IPS-NIHi11 (cell line): ENCODE data around the gene PCSK6.

ENCODE experiments used
- DNase-seq: peaks from one replicate; pipeline ENCODE4 v3.0.0; 2012; ENCODE audit warnings: mixed read lengths, low spot score

The PCSK6 gene

DNA sequence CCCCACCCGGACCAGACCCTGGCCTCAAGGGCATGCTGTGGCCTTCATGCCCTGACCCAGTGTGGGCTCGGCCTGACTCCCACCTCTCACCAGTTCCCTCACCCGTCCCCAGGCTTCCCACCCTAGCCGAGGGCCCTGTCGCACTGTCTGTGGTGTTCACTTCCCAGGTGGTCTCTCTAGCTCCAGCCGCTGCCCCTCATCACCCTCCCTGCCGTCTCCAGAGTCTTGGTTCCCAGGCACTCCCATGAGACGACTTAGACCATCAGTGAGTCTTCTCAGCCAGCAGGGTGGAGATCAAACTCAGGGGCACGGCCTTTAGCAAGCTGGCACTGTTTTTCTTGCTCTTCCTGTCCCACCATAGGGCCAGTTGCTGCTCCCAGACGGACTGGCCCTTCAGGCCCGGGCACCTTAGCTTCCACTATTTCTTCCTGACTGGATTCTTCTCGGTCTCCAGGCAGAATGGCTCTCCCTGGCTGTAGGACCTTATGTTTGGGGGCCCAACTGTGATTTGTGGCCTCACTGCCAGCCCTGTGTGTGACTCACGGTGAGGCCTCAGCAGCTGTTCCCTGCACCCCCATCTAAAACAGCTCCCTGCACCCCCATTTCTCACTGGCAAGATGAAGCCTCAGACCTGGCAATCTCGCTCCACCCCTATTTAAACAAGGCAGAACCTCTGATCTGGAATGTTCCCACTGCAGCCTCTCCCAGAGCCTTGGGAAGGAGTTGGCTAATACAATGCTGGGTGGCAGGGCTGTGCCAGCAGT is 9.4 kb upstream of the PCSK6 start:
- DNase-seq = no peak

DNA sequence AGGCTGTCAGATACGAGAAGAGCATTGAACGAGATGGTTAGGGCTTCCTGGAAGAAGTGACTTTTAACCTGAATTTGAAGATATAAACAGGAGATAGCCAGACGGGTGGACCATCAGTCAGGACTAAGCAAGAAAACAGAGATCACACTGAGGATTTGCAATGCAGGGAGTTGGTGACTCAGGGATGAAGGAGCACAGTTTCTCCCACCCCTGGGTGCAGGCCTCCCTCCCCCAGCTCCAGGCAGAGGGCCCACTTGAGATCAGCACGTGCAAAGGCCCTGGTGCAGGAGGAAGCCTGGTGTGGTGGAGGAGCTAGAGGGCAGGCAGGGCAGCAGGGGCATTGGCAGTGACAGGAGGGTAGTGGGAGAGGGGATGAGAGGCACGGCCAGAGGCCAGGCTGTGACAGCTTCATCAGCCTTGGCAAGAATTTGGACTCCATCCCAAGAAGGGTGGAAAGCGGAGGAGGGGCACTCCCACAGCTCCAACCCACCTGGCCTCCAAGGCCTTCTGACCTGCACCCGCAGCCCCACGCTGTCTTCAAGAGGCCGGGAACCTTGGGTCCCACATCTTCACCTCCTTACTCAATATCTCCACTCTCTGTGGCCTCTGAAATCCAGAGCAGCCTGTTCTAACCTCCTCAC is 8.7 kb upstream of the PCSK6 start:
- no peak for DNase-seq

DNA sequence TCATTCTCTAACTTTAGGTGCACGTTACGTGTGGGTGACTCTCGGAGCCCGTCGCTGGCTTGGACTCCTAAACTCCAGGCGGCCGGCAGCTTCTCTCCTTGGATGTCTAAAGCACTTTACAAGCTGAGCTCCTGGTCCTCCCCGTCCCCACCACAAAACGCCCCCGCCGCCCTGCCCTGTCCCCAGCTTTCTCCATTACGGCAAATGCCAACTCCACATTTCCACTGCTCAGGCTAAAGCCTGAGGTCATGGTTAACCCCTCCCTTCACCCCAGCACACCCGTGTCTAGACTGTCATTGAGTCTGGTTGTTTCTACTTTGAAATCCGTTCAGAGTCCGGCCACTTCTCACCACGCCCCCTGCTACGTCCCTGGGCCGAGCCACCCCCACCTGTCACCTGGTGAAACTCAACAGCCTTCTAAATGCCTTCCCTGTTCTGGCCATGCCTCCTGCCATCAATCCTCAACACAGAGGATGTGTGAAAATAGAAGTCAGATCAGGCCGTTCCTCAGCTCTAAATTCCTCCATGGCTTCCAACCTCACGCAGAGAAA is 8.1 kb upstream of the PCSK6 start:
- DNase-seq = no peak

DNA sequence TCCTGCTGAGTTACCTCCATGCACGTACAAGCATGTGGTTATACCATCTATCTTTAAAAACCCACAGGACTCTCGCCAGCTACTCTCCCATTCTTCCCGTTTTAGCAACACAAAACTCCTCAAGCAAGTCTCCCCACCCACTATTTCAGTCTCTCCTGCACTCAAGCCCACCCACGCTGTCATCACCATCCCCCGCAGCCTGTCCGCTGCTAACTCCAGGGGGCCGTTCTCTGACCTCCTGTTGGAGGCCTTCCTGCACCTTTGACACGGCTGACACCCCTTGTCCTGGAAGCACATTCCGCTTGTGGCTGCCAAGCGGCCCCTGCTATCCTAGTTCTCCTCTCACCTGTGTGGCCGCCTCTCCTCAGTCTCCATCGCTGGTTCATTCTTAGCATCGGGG is 7.5 kb upstream of the PCSK6 start:
- no peak for DNase-seq

DNA sequence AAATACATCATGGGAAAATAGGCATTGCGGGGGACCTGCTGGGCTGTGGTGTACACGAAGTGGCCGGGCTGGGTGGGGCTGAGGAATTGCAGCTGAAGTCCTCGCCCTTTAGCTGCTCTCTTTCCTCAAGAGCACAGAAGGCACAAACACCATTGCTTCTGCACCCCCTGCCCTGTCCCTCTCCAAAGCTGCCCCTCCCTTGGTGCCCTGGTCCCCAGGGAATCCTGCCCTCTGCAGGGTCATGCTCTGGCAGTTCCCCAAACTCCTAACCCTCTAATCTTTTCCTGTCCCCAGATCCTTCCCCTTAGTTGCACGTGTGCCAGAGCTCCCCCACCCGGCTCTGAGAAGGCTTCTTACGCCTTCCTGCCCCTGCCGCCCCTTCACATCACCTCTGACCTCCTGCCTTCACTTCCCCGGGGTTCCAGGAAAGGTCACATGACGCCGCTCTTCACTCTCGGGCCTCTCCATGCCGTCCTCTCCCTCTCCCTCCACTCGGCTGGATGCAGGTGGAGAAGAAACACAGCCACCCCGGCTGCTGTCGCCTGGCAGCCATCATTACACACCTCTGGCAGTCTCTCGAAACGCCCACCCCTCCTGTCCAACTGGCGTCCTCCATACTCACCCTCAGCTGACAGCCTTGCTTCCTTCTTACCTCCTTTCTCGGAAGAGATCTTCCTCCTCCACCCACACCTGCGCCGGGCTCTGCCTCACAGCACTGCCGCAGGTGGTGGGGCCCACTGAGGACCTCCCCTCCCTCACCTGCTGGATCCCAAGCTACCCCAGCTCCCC is 6.9 kb upstream of the PCSK6 start:
- DNase-seq = no peak

DNA sequence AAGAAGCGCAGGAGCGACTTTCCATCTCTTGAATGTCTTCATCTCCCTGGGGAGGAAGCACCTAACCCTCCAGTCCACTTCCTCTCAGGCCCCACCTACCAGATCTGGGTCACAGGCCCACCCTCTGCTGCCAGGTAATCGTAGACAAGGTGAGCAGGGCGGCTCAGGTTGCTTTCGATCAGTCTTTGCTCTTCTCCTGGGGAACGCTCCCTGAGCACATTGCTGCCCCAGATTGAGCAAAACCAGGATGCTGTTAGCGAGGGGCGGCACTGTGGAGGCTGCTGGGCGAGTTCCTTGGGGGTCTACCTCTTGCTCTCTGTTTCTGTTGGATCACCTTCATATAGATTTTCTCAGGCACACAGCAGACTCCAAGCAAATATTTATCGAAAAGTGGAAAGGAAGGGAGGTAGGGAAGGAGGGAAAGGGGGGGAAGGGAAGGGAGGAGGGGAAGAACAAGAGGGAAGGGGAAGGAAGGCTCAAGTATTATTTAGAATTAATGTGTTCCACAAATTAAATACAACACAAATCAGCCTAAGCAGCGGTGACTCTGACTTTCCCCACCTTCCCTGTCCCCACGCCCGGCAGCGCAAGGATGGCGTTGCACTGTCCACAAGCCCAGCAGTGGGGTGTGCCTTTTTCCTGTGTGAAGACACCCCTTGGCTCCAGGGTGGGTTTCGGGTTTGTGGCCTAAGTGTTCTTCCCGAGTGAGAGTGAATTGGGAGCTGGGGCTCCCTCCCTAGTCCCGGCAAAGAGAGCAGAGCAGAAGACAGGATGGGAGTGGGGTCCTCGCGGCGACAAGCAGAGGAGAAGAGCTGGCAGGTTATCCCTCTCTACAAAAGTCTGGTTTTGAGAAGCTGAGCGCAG is 6.1 kb upstream of the PCSK6 start:
- no peak for DNase-seq

DNA sequence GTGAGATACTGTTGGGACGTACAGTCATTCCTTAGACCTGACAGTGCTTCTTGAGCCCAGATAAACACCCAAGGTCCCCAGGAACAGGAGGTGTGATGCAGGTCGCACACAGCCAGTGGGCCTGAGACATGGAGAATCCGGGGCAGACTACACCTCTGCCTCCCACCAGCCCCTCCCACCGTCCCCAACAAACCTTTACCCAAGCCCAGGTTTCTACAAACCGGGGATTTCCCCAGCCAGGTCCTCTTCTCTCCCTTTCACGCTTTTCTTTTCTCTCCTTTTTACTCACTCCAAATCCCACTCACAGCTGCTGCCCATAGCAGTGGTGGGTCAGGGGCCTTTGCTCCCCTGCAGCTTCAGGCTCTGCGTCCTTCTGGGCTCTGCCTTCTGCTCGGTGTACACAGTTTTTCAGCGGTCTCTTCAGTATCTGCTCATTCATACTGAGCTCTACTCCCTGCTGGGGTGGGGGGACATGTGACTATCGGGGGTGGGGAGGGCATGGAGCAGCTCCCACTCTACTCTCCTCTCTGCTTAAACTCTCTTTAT is 4.8 kb upstream of the PCSK6 start:
- no peak for DNase-seq

DNA sequence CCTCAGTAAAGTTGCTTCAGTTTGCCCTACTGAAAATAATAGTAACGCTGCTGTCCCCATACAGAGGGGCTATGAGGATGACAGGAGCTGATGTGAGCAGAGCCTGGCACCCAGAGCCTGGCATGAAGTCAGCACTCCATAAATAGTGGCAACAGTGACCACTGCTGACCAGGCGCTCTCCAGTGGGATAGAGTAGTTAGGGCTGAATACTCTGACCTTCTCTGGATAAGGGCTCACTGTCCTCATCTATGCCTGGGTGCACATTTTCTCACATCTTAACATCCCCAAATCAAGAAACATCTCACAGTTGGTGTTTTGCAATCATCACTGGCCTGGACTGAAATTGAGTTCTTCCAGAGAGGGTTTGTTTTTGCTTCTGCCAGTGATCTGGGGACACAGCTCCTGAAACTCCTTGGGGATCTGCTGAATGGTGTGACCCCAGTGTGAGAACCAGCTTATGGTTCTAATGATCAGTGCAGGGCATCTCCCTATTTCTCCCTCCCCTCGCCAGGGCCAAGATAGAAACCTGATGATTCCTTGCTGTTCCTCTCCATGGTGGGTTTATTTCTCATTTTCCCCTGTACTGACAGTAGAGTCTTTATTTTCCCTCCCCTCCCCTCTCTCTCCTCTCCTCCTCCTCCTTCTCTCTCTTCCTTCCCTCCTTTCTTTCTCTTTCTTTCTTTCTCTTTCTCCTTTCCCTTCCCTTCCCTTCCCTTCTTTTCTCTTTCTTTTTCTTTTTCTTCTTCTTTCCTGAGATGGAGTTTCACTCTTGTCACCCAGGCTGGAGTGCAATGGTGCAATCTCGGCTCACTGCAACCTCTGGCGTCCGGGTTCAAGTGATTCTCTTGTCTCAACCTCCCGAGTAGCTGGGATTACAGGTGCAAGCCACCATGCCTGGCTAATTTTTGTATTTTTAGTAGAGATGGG is 3.5 kb upstream of the PCSK6 start:
- DNase-seq = no peak

DNA sequence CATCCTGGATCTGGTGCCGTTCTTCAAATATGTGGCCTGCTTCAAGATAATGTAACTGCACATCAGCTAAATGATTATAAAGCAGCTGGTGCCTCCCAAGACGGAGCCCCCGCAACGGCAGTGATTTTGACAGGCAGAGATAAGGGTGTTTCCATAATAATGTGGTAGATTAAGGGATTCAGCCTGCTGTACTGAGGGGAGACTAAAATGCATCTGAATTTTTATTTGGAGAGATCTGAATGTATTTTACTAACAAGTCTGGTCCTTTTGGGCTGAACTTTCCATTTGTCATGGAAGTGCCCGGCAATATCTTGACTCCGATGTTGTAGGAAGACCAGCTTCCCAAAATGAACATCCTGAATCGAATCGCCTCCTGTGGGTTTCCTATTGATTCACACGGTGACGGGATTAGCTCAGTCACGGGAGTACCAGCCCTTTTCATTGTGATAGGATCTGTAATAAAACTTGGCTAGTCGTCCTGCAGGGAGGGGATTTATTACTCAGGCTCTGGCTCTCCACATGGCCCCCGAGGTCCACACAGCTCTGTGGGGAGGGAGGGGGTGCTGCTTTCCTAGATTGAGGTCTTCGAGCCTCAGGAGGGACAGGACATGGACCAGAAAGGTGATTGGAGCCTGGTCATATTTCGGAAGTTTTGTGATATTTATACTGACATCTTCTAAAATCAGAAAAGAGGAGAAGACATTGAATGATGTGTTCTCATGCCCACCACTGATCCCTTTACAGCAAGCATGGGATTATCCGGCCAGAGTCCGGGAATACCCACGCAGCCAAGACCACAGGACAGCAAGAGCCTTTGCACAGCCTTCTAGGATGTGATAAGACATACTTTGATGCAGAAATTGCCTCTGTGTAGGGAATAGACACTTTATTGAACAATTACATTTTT is 2.5 kb upstream of the PCSK6 start:
- no peak for DNase-seq

DNA sequence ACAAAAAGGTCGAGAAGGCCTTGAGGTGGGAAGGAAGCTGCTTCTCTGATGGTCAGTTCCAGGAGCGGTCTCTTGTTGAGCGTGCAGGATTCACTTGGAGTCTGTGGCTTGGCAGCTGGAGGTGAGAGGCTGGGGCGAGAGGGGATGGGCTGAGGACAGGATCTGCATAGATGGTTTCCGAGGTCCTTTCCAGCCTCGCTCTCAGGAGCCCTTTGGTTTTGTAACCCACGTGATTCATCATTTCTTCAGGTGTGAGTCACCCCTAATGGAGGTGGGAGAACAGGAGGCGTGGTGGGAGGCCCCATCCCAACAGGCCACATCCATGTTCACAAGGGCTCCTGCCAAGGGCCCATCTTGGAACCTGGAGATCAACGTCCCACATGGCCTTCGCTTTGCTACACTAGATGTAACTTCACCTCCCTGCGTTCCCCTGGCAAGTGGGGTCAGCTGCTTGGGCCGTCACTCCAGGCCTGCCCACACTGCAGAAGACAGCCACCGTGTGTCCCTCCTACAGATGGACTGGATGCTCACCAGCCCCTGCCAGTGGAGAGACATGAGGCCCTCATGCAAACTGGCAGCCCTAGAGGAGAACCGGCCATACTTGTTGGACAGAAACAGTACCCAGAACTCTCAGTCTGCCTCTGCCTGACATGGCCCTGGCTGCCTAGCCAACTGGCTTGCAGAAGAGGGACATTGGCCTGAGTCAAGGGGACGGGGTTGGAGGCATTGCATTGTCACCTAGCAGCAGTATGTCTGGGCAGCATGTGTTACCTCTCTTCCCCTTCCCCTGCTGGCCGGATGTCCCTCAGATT is 1.6 kb upstream of the PCSK6 start:
- DNase-seq = no peak

DNA sequence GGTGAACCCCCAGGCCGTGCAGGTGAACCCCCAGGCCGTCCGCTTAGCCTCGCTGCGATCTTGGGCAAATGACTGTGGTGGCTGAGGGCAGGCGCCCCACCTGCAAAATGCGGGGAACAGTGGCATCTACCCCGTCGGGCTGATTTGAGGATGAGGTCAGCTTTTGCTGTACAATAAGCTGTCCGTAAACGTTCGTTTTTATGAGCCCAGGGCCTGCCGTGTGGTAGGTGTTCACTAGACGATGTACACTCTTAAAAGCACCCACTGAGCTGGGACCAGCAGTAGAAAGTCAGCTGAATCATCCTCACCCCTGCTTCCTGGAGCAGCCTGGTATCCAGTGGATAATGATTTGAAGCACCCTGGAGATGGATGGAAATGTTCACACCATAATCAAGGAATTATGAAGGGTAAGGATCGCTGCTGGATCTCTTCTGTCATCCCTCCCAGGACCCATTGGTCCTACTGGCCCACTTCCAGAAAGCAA is 943 bp upstream of the PCSK6 start:
- no peak for DNase-seq

DNA sequence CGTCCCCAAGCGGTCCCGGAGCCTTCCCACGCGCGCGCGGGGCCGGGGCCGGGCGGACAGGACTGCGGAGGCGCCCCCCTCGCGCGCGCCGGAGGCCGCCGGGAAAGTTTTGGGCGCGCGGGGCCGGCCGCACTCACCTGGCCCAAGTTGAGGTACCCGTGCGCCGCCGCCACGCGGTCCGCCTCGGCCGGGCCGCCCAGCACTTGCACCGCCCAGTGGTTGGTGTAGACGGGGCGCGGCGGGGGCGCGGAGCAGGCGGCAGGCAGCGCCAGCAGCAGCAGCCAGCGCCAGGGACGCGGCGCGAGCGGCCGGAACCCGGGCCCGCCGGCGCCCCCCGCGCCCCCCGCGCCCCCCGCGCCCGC is 289 bp downstream of the PCSK6 start:
- peak; percentile 89 for DNase-seq

DNA sequence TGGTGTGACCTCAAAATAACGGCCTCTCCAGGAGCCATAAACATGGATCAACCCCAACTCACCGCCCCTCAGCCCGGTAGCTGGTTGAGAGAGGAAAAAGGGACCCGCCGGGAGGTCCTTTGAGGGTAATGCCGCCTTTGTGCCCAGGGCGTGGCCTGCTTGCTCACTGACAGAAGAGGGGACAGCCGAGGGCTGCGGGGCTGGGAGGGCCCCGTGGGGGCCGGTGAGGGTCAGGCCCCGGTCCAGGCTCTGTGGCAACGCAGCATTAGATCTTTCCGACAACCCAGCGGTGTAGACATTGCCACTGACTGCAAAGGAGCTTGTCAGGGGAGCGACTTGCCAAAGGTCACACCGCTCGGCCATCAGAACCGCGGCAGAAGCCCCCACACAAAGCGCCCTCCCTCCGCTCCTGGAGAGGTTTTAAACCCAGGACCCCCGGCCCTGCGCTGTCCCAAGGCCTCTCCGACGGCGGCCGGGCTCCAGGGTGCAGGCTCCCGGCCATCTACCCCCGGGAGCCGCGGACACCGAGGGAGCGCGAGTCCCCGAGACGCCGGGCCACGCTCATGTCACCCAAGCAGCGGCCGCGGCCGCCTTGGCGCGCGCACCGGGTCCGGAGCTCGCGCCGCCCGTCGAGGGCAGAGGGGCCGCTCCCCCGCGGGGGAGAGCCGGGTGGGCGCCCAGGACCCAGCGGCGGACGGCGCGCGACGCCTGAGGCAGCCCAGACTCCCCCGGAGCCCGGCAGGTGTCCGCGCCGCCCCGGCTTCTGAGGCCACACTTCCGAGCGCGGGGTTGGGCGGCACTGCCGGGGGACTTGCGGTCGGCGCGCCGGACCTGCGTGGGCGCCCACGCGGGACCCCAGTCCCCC is 975 bp downstream of the PCSK6 start:
- DNase-seq = peak; percentile 54

DNA sequence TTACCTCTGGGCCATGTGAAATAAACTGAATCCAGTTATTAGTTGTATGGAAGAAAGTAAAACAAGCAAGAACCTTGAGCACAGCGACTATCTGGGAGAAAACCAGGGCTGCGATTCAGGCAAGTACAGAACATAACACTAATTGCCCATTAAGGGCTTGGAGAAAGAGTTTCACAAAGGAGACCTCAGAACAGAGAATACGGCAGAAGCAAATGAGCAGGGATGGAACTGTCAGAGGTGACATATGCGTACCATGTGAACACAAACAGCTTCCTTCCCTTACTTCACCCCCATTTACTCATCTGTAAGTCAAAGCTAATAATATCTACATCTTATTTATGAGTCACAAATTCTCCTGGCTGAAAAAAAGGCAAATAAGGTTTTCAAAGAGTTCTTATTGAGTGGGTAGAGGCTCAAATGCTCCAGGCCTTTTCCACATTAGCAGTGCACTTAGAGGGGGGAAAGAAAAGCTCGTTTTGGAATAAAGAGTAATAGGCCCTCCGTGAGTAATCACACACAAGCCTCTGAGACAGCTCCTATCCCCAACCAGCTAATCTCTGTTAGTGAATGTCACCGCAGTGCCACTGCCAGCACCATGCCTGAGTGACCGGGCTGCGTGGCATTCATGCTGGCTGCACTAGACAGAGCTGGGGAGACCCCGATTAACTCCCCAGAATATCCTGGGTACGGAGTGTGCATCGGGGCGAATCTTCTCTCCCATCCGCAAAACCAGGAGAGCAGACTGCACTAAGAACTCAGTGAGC is 2.6 kb downstream of the PCSK6 start:
- no peak for DNase-seq

DNA sequence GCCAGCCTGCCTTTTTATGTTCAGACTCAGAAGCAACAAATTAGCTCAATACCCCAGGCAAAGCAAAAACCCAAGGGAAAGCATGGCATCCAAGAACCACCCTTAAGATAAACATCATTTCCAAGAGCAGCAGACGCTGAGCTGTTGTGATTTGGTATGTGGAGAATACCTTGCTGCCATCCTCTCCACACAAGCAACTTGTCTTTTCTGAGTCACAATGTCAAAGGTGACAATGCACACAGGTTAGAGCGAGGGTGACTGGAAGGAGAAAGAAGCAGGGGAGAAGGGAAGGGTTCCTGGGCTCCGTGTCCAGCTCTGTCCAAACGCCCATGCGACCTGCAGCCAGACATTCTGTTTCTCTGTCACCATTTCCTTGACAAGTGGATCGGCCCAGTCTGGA is 6.0 kb downstream of the PCSK6 start:
- DNase-seq = no peak

DNA sequence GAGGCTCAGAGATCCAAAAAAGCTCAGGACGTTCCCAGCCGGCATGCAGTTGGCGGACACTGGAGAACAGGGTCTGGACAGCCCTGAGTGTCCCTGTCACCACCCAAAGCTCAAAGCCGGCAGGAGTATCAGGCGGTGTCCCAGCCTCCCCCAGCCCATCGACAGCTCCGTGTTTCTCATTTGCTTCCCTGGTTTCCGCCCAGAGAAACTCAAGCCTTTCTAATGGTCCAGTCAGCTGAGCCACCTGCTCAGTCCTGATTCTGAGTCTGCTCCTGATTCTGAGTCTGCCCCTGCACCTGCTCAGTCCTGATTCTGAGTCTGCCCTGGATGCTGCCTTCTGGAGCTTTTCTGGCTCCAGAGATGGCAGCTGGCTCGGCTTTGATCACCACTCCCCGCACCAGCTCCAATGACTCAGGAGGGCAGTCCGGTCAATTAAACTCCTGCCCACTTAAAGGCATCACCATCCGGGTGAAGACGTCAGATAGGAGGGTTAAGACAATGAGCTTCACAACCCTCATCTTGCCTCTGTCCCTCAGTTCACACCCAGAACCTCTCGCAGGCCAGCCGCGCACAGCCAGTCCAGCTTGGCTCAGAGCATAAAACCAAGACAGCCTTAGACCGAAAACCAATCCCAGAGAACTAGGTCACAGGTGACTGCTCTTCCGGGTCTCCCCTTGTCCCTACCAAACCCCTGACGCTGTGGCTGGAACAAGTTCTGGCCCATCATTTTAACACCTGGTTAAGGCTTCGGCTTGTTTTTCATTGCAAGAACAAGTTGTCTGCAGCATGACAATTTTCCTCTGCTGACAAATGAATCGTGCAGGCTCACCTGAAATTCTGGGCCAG is 6.8 kb downstream of the PCSK6 start:
- DNase-seq = no peak
